ENCODE data around the gene VPS41. TPM values are rescaled to one million over a fixed set of nuclear protein-coding genes. Genes with fewer than 3 reads are reported as not detected.

VPS41 gene
- total RNA-seq, 1 donor from 2014 or later = 108 TPM

GRCh38 chr7:38677981-38678697 lies 230.9 kb downstream of the VPS41 start:
- H3K9me3 Mint-ChIP-seq (ENCODE audit: unreplicated experiment) = no peaks in the 10 kb centered on the region
- no peak for DNase-seq
- TF ChIP-seq CTCF (IDR thresholded peaks at IDR 0.05; ENCODE audit: partially characterized antibody, unreplicated experiment) = no peak
- H3K36me3 Mint-ChIP-seq (ENCODE audit: unreplicated experiment) = no peaks in the 10 kb centered on the region
- H3K4me1 Mint-ChIP-seq (ENCODE audit: low read depth, unreplicated experiment) = peaks cover 4% of the 10 kb centered on the region
- H3K27ac Mint-ChIP-seq (ENCODE audit: unreplicated experiment) = no peak overlapping the region
- H3K4me3 Mint-ChIP-seq (ENCODE audit: unreplicated experiment) = no peak overlapping the region
- H3K27me3 Mint-ChIP-seq (ENCODE audit: unreplicated experiment) = peaks cover 1% of the 10 kb centered on the region

GRCh38 chr7:38675494-38676106 lies 233.4 kb downstream of the VPS41 start:
- no peak for DNase-seq
- Mint-ChIP-seq H3K9me3 (ENCODE audit: unreplicated experiment) (no peaks in the 10 kb centered on the region), H3K4me1 (ENCODE audit: low read depth, unreplicated experiment) (no peaks in the 10 kb centered on the region), H3K27me3 (ENCODE audit: unreplicated experiment) (peaks cover 4% of the 10 kb centered on the region), H3K4me3 (ENCODE audit: unreplicated experiment) (no peak overlapping the region), H3K27ac (ENCODE audit: unreplicated experiment) (no peak overlapping the region), H3K36me3 (ENCODE audit: unreplicated experiment) (no peaks in the 10 kb centered on the region)
- TF ChIP-seq CTCF (IDR thresholded peaks at IDR 0.05; ENCODE audit: partially characterized antibody, unreplicated experiment) = no peak

- TF ChIP-seq CTCF (IDR thresholded peaks at IDR 0.05; ENCODE audit: partially characterized antibody, unreplicated experiment) = no peak
- H3K9me3 Mint-ChIP-seq (ENCODE audit: unreplicated experiment) = no peaks in the 10 kb centered on the region
- H3K27me3 Mint-ChIP-seq (ENCODE audit: unreplicated experiment) = peaks cover 4% of the 10 kb centered on the region
- no peak overlapping the region for H3K4me3 Mint-ChIP-seq (ENCODE audit: unreplicated experiment)
- no peaks in the 10 kb centered on the region for H3K4me1 Mint-ChIP-seq (ENCODE audit: low read depth, unreplicated experiment)
- no peak for DNase-seq
- H3K36me3 Mint-ChIP-seq (ENCODE audit: unreplicated experiment) = no peaks in the 10 kb centered on the region
- H3K27ac Mint-ChIP-seq (ENCODE audit: unreplicated experiment) = no peak overlapping the region
Observed at GRCh38 chr7:38674513-38674912, 234.5 kb downstream of the VPS41 start.

- Mint-ChIP-seq H3K4me3 (ENCODE audit: unreplicated experiment) (no peak overlapping the region), H3K27me3 (ENCODE audit: unreplicated experiment) (peaks cover 3% of the 10 kb centered on the region), H3K27ac (ENCODE audit: unreplicated experiment) (no peak overlapping the region), H3K4me1 (ENCODE audit: low read depth, unreplicated experiment) (no peaks in the 10 kb centered on the region), H3K9me3 (ENCODE audit: unreplicated experiment) (no peaks in the 10 kb centered on the region), H3K36me3 (ENCODE audit: unreplicated experiment) (no peaks in the 10 kb centered on the region)
- no peak for DNase-seq
- no peak for TF ChIP-seq CTCF (IDR thresholded peaks at IDR 0.05; ENCODE audit: partially characterized antibody, unreplicated experiment)
Observed at GRCh38 chr7:38673795-38674194, 235.2 kb downstream of the VPS41 start.

Other genes starting within 250 kb of the VPS41 start
- 34.7 TPM for gene POU6F2, start 68.7 kb upstream of the VPS41 start, total RNA-seq (ENCODE audit: unreplicated experiment)